Activated CD4-positive, alpha-beta memory T cell treated with anti-CD3 and anti-CD28 coated beads for 36 hours (primary cell): ENCODE measurements around the gene CCDC40. TPM values are rescaled to one million over a fixed set of nuclear protein-coding genes. Genes with fewer than 3 reads are reported as not detected.

Source experiments
- CTCF ChIA-PET: fragments of 350-600 bp; sonication (Branson Sonifier 250); formaldehyde crosslinking; loops from one replicate; lab custom pipeline; 2021; ENCODE audit warnings: antibody characterized with exemption, inconsistent platforms; lab: Charles Lee
- POLR2A ChIA-PET: fragments of 350-600 bp; sonication (Branson Sonifier 250); formaldehyde crosslinking; loops from one replicate; lab custom pipeline; 2021; ENCODE audit warnings: antibody characterized with exemption; lab: Charles Lee
- DNase-seq: peaks from one replicate; pipeline ENCODE4 v3.0.0-alpha.2; 2020
- H3K27ac Mint-ChIP-seq: one replicate; pipeline ENCODE4 v1.8.0; 2021; ENCODE audit warnings: mixed read lengths
- H3K27me3 Mint-ChIP-seq: one replicate; pipeline ENCODE4 v1.8.0; 2021; ENCODE audit warnings: mixed read lengths
- H3K36me3 Mint-ChIP-seq: one replicate; pipeline ENCODE4 v1.8.0; 2021; ENCODE audit warnings: mixed read lengths
- H3K4me1 Mint-ChIP-seq: one replicate; pipeline ENCODE4 v1.8.0; 2021; ENCODE audit warnings: low read depth, mixed read lengths
- H3K4me3 Mint-ChIP-seq: one replicate; pipeline ENCODE4 v1.8.0; 2021; ENCODE audit warnings: mild to moderate bottlenecking, mixed read lengths
- H3K9me3 Mint-ChIP-seq: one replicate; pipeline ENCODE4 v1.8.0; 2021; ENCODE audit warnings: mixed read lengths
- intact Hi-C: fragments of 100-400 bp; cut with micrococcal nuclease; formaldehyde crosslinking; loops from one replicate; pipeline ENCODE4 v1.15.1; 2023
- total RNA-seq, 2 experiments: library from RNA; stranded (reverse); gene quantifications; one replicate each; pipeline ENCODE4 v1.2.3, GENCODE V29; 2021

Gene CCDC40
- total RNA-seq, 2 experiments from 2014 or later = 0.82 to 1.00 TPM

GRCh38 chr17:80063830-80064585 is 27.6 kb downstream of the CCDC40 start:
- Mint-ChIP-seq H3K27me3 (no peaks in the 10 kb centered on the region), H3K27ac (no peak overlapping the region), H3K36me3 (no peaks in the 10 kb centered on the region), H3K4me1 (no peaks in the 10 kb centered on the region), H3K9me3 (no peaks in the 10 kb centered on the region), H3K4me3 (no peak overlapping the region)
- no peak for DNase-seq
- CTCF ChIA-PET = no interaction called here
- intact Hi-C loops = no loop called here
- POLR2A ChIA-PET = no interaction called here

GRCh38 chr17:80064696-80065095 is 28.3 kb downstream of the CCDC40 start:
- CTCF ChIA-PET = no interaction called here
- POLR2A ChIA-PET = no interaction called here
- intact Hi-C loops = no loop called here

GRCh38 chr17:80065478-80066170 is 29.2 kb downstream of the CCDC40 start:
- Mint-ChIP-seq H3K4me3 (no peak overlapping the region), H3K27ac (no peak overlapping the region), H3K9me3 (no peaks in the 10 kb centered on the region), H3K27me3 (no peaks in the 10 kb centered on the region), H3K4me1 (no peaks in the 10 kb centered on the region), H3K36me3 (no peaks in the 10 kb centered on the region)
- POLR2A ChIA-PET = no interaction called here
- DNase-seq = no peak
- intact Hi-C loops = no loop called here
- CTCF ChIA-PET = no interaction called here

More at GRCh38 chr17:80064696-80065095, 28.3 kb downstream of the CCDC40 start:
- H3K36me3 Mint-ChIP-seq = no peaks in the 10 kb centered on the region
- H3K27ac Mint-ChIP-seq = no peak overlapping the region
- H3K4me1 Mint-ChIP-seq = no peaks in the 10 kb centered on the region
- no peak overlapping the region for H3K4me3 Mint-ChIP-seq
- H3K27me3 Mint-ChIP-seq = no peaks in the 10 kb centered on the region
- no peak for DNase-seq
- H3K9me3 Mint-ChIP-seq = no peaks in the 10 kb centered on the region

- H3K36me3 Mint-ChIP-seq = no peaks in the 10 kb centered on the region
- no peaks in the 10 kb centered on the region for H3K9me3 Mint-ChIP-seq
- intact Hi-C loops = no loop called here
- ChIA-PET CTCF (no interaction called here), POLR2A (no interaction called here)
- H3K27me3 Mint-ChIP-seq = no peaks in the 10 kb centered on the region
- no peak overlapping the region for H3K4me3 Mint-ChIP-seq
- DNase-seq = no peak
- H3K27ac Mint-ChIP-seq = no peak overlapping the region
- no peaks in the 10 kb centered on the region for H3K4me1 Mint-ChIP-seq
Measured at GRCh38 chr17:80067393-80067986, 31.0 kb downstream of the CCDC40 start.

GRCh38 chr17:80068301-80069222 is 32.1 kb downstream of the CCDC40 start:
- no peaks in the 10 kb centered on the region for H3K9me3 Mint-ChIP-seq
- DNase-seq = no peak
- ChIA-PET CTCF (no interaction called here), POLR2A (no interaction called here)
- no peaks in the 10 kb centered on the region for H3K27me3 Mint-ChIP-seq
- intact Hi-C loops = no loop called here
- H3K4me3 Mint-ChIP-seq = no peak overlapping the region
- no peak overlapping the region for H3K27ac Mint-ChIP-seq
- no peaks in the 10 kb centered on the region for H3K4me1 Mint-ChIP-seq
- no peaks in the 10 kb centered on the region for H3K36me3 Mint-ChIP-seq

- H3K27ac Mint-ChIP-seq = no peak overlapping the region
- no peak for DNase-seq
- ChIA-PET CTCF (no interaction called here), POLR2A (no interaction called here)
- intact Hi-C loops = no loop called here
- no peaks in the 10 kb centered on the region for H3K36me3 Mint-ChIP-seq
- H3K4me3 Mint-ChIP-seq = no peak overlapping the region
- no peaks in the 10 kb centered on the region for H3K4me1 Mint-ChIP-seq
- H3K27me3 Mint-ChIP-seq = no peaks in the 10 kb centered on the region
- H3K9me3 Mint-ChIP-seq = no peaks in the 10 kb centered on the region
Measured at GRCh38 chr17:80070375-80071115, 34.1 kb downstream of the CCDC40 start.

- Mint-ChIP-seq H3K36me3 (no peaks in the 10 kb centered on the region), H3K27ac (no peak overlapping the region), H3K27me3 (no peaks in the 10 kb centered on the region), H3K4me1 (no peaks in the 10 kb centered on the region), H3K9me3 (no peaks in the 10 kb centered on the region), H3K4me3 (no peak overlapping the region)
- intact Hi-C loops = no loop called here
- CTCF ChIA-PET = no interaction called here
- DNase-seq = no peak
- POLR2A ChIA-PET = no interaction called here
Measured at GRCh38 chr17:80071116-80071841, 34.8 kb downstream of the CCDC40 start.

GRCh38 chr17:80072410-80072809 is 36.0 kb downstream of the CCDC40 start:
- Mint-ChIP-seq H3K27ac (no peak overlapping the region), H3K36me3 (no peaks in the 10 kb centered on the region), H3K4me1 (no peaks in the 10 kb centered on the region), H3K9me3 (no peaks in the 10 kb centered on the region), H3K4me3 (no peak overlapping the region), H3K27me3 (peaks cover under 1% of the 10 kb centered on the region)
- intact Hi-C loops = no loop called here
- DNase-seq = no peak
- POLR2A ChIA-PET = no interaction called here
- CTCF ChIA-PET = interaction anchor here (1.5 kb wide), 1 partner anchor 64 kb away, joined by 4 read pairs; no protein-coding TSS in a partner anchor

GRCh38 chr17:80080081-80080480 is 43.6 kb downstream of the CCDC40 start:
- no peak overlapping the region for H3K4me3 Mint-ChIP-seq
- POLR2A ChIA-PET = interaction anchor here (0.7 kb wide), 1 partner anchor 59 kb away, joined by 3 read pairs; no protein-coding TSS in a partner anchor
- DNase-seq = no peak
- peaks cover 7% of the 10 kb centered on the region for H3K27me3 Mint-ChIP-seq
- H3K36me3 Mint-ChIP-seq = no peaks in the 10 kb centered on the region
- H3K27ac Mint-ChIP-seq = no peak overlapping the region
- CTCF ChIA-PET = no interaction called here
- H3K4me1 Mint-ChIP-seq = no peaks in the 10 kb centered on the region
- intact Hi-C loops = no loop called here
- H3K9me3 Mint-ChIP-seq = no peaks in the 10 kb centered on the region

- H3K27ac Mint-ChIP-seq = no peak overlapping the region
- POLR2A ChIA-PET = no interaction called here
- H3K27me3 Mint-ChIP-seq = peaks cover 7% of the 10 kb centered on the region
- intact Hi-C loops = no loop called here
- no peaks in the 10 kb centered on the region for H3K9me3 Mint-ChIP-seq
- H3K4me1 Mint-ChIP-seq = no peaks in the 10 kb centered on the region
- CTCF ChIA-PET = interaction anchor here (0.8 to 2.7 kb wide), 6 partner anchors 10 to 73 kb away, joined by 3 to 18 read pairs (median 5); partner anchors contain the start of gene GAA
- no peak for DNase-seq
- H3K4me3 Mint-ChIP-seq = no peak overlapping the region
- H3K36me3 Mint-ChIP-seq = no peaks in the 10 kb centered on the region
Measured at GRCh38 chr17:80081596-80081995, 45.2 kb downstream of the CCDC40 start.
